Cardiac septum (tissue), 1 donor: ENCODE data around the gene CCDC121. TPM values are rescaled to one million over a fixed set of nuclear protein-coding genes. Genes with fewer than 3 reads are reported as not detected.

ENCODE experiments used
- DNase-seq: peaks from one replicate; pipeline ENCODE4 v3.0.0-alpha.2; 2020; ENCODE audit warnings: low spot score
- intact Hi-C: fragments of 100-400 bp; cut with DNase I; formaldehyde crosslinking; loops from one replicate; pipeline ENCODE4 v1.14.0; 2022
- total RNA-seq: library from RNA; stranded (reverse); fragmentation: NEBNext Ultra II Directional; extraction: Animal tissue kit (Norgen Biotek cat#: 25700); gene quantifications from one replicate; pipeline ENCODE4 v1.2.1, GENCODE V29; 2021
- donor health status: DM: no; HTN: no; CAD: no.

CCDC121 gene
- total RNA-seq, 1 donor from 2014 or later = 3.5 TPM

GRCh38 chr2:27588308-27588707 lies 40.5 kb downstream of the CCDC121 start:
- no peak for DNase-seq
- intact Hi-C loops = no loop called here

DNA sequence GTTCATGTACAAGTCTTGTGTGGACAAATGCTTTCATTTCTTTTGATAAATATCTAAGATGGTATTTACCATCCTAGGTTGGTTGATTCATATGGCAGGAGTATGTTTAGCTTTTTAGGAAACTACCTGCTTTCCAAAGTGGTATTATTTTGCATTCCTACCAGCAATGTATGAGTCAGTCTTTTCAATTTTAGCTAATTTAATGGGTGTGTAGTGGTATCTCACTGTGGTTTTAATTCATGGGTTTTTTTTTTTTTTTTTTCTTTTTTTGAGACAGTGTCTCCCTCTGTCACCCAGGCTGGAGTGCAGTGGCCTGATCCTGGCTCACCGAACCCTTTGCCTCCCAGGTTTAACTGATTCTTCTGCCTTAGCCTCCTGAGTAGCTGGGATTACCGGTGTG lies 41.8 kb downstream of the CCDC121 start:
- intact Hi-C loops = no loop called here
- no peak for DNase-seq

- intact Hi-C loops = loop anchor here (5.0 kb wide), 1 partner anchor 92 kb away; no protein-coding TSS in a partner anchor
These were observed 44.2 kb downstream of the CCDC121 start for GRCh38 chr2:27584597-27584996.

GRCh38 chr2:27583390-27583915 lies 45.4 kb downstream of the CCDC121 start:
- no peak for DNase-seq
- intact Hi-C loops = loop anchor here (2.0 to 5.0 kb wide), 2 partner anchors 45 to 91 kb away; partner anchors contain the start of genes CCDC121 and GPN1

More at GRCh38 chr2:27584597-27584996, 44.2 kb downstream of the CCDC121 start:
- DNase-seq = no peak

DNA sequence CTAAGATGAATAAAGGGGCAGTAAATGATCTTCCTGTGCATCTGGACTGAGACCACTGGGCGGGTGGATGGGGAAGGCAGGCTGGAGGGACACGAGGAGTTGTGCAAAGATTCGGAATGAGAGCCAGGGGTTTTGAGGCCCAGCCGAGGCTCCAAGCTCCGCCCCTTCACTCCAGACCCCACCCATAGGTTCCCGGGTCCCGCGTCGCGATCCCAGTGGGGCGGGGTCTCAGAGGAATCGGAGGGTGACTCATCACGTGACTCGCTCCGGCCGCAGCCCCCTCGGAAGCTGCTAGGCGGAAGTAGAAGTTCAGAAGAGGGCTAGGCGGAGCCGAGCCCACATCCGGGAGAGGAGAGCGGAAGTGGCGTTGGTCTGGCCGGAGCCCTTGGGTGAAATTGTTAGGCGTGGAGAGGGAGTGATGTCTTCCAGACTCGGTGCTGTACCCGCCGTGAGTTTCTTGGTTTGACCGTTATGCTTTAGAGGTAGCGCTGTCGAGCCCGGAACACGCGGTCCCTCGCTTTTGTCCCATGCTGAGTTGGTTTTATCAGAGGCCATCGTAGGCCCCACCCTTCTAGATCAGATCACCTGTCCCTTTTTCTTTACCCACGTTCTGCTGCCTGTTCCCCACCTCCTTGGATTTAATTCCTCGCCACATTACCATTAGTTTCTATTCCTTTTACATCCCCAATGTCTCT lies 46.0 kb downstream of the CCDC121 start, which contains the start of gene ZNF512:
ZNF512 (plus strand) TSS at position 348 of the 695 bp plus-strand sequence; CDS start at position 419, 71 bp downstream.
- peak; percentile 96 for DNase-seq
- intact Hi-C loops = loop anchor here (2.0 to 5.0 kb wide), 2 partner anchors 46 to 91 kb away; partner anchors contain the start of genes CCDC121 and GPN1

- DNase-seq = no peak
- intact Hi-C loops = loop anchor here (2.0 to 5.0 kb wide), 2 partner anchors 47 to 90 kb away; partner anchors contain the start of genes CCDC121 and GPN1
These were observed 46.6 kb downstream of the CCDC121 start for GRCh38 chr2:27582129-27582694.

GRCh38 chr2:27581417-27582128 lies 47.2 kb downstream of the CCDC121 start:
- intact Hi-C loops = loop anchor here (2.0 to 5.0 kb wide), 2 partner anchors 47 to 89 kb away; partner anchors contain the start of genes CCDC121 and GPN1
- no peak for DNase-seq

Other genes with a start within 250 kb of the CCDC121 start
- 10.6 TPM for gene ZNF513, start 248.3 kb downstream of the CCDC121 start, total RNA-seq
- 32.0 TPM for gene PPM1G, start 219.4 kb downstream of the CCDC121 start, total RNA-seq
- 64.6 TPM for gene NRBP1, start 200.4 kb downstream of the CCDC121 start, total RNA-seq
- gene KRTCAP3, start 186.6 kb downstream of the CCDC121 start, total RNA-seq = not detected
- gene IFT172, start 139.3 kb downstream of the CCDC121 start, total RNA-seq = 18.7 TPM
- 3.0 TPM for gene FNDC4, start 133.8 kb downstream of the CCDC121 start, total RNA-seq
- gene GCKR, start 132.2 kb downstream of the CCDC121 start, total RNA-seq = not detected
- gene ZNF512, start 46.0 kb downstream of the CCDC121 start, total RNA-seq = 20.7 TPM
- gene GPN1, start within 50 bp of the CCDC121 start, total RNA-seq = 17.8 TPM
- gene SUPT7L, start 34.6 kb upstream of the CCDC121 start, total RNA-seq = 25.4 TPM
- 23.4 TPM for gene SLC4A1AP, start 34.9 kb upstream of the CCDC121 start, total RNA-seq
- gene MRPL33, start 142.7 kb upstream of the CCDC121 start, total RNA-seq = 258 TPM